OCI-LY1 (cell line): ENCODE results near the gene DOK4.

Source experiments
- EZH2 ChIP-seq: fragments of 200-600 bp; sonication (generic), shearing (Covaris generic); IDR thresholded peaks from 2 replicates; pipeline ENCODE4 v1.8.0; 2017; ENCODE audit warnings: borderline replicate concordance, mixed run types, mild to moderate bottlenecking, antibody characterized with exemption, low read length, moderate library complexity, mixed read lengths
- TF ChIP-seq, protein P1 (sequence below): fragments of 200-600 bp; sonication (generic), shearing (Covaris generic); IDR thresholded peaks from 2 replicates; pipeline ENCODE4 v1.5.1; 2017; ENCODE audit warnings: mild to moderate bottlenecking, antibody characterized with exemption, low read length, moderate library complexity, mixed read lengths

GRCh38 chr16:57530104-57530521 is 43.8 kb upstream of the DOK4 start:
- TF ChIP-seq, protein P1, sequence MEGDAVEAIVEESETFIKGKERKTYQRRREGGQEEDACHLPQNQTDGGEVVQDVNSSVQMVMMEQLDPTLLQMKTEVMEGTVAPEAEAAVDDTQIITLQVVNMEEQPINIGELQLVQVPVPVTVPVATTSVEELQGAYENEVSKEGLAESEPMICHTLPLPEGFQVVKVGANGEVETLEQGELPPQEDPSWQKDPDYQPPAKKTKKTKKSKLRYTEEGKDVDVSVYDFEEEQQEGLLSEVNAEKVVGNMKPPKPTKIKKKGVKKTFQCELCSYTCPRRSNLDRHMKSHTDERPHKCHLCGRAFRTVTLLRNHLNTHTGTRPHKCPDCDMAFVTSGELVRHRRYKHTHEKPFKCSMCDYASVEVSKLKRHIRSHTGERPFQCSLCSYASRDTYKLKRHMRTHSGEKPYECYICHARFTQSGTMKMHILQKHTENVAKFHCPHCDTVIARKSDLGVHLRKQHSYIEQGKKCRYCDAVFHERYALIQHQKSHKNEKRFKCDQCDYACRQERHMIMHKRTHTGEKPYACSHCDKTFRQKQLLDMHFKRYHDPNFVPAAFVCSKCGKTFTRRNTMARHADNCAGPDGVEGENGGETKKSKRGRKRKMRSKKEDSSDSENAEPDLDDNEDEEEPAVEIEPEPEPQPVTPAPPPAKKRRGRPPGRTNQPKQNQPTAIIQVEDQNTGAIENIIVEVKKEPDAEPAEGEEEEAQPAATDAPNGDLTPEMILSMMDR = no peak
- no peak for TF ChIP-seq EZH2
